SH-SY5Y (cell line): ENCODE data around the gene GDPD1.

Experiments used
- GATA2 ChIP-seq: IDR thresholded peaks from 2 replicates; pipeline ENCODE4 v1.6.1; 2011; ENCODE audit warnings: mild to moderate bottlenecking, low read depth, low read length
- GATA3 ChIP-seq: IDR thresholded peaks from 2 replicates; pipeline ENCODE4 v1.6.1; 2011; ENCODE audit warnings: low read depth, mild to moderate bottlenecking, low read length, moderate library complexity

GRCh38 chr17:59275618-59276017 is 55.3 kb downstream of the GDPD1 start:
- no peak for TF ChIP-seq GATA2
- TF ChIP-seq GATA3: no peak; the same call in 1 of the 2 replicates
